GM12878 (cell line): ENCODE data around the gene PLXNB2. TPM values are rescaled to one million over a fixed set of nuclear protein-coding genes. Genes with fewer than 3 reads are reported as not detected.

Experiments
- ATAC-seq: fragments of 200-7000 bp; cut with Tn5 transposase; 3 replicates; pipeline ENCODE4 v1.9.1; 2020; ENCODE audit warnings: mild to moderate bottlenecking, moderate library complexity
- BruUV-seq: library from RNA; stranded (reverse); fragments of 400-500 nt; replicated peaks from 2 replicates; lab custom pipeline; 2021; lab: Mats Ljungman, UMichigan
- CTCF ChIA-PET: fragments of 300-600 bp; sonication (Branson Sonifier 250); formaldehyde crosslinking; extraction: SDS; loops from one replicate; lab custom pipeline; 2021; ENCODE audit warnings: inconsistent platforms; lab: Yijun Ruan, JAX
- POLR2A ChIA-PET: fragments of 350-600 bp; formaldehyde crosslinking; extraction: SDS; loops from one replicate; lab custom pipeline; 2021; ENCODE audit warnings: inconsistent platforms; lab: Charles Lee
- RAD21 ChIA-PET: fragments of 300-600 bp; sonication (Branson Sonifier 250); formaldehyde crosslinking; loops from one replicate; lab custom pipeline; 2023; ENCODE audit warnings: antibody characterized with exemption; ENCODE audit not compliant: unreplicated experiment; lab: Charles Lee
- SMC1A ChIA-PET: fragments of 300-600 bp; sonication (Branson Sonifier 250); formaldehyde crosslinking; loops from one replicate; lab custom pipeline; 2023; ENCODE audit not compliant: unreplicated experiment, uncharacterized antibody; lab: Charles Lee
- DNase-seq: peaks from one replicate; pipeline ENCODE4 v3.0.0-alpha.2; 2011; ENCODE audit warnings: low read depth, low spot score
- FAIRE-seq: peaks from 3 replicates; lab custom pipeline; 2011; peaks lifted over from hg19 to GRCh38; lab: Jason Lieb, UNC
- H2AFZ ChIP-seq: 2 replicates; pipeline ENCODE4 v1.6.0; 2011; ENCODE audit warnings: low read depth, low read length, control low read depth; ENCODE audit not compliant: control insufficient read depth
- H3K27ac ChIP-seq: 2 replicates; pipeline ENCODE4 v1.5.1; 2011; ENCODE audit warnings: control low read depth; ENCODE audit not compliant: control insufficient read depth, insufficient read depth
- H3K27me3 ChIP-seq, 2 experiments: replicated peaks in 1 of 2; 2 replicates each; pipeline versions ENCODE4 v1.6.0 to v1.6.1; 2011; ENCODE audit warnings: low read length in 1 of 2; ENCODE audit not compliant: control insufficient read depth in 2 of 2, insufficient read depth in 2 of 2
- H3K36me3 ChIP-seq, 2 experiments: 2 replicates each; pipeline ENCODE4 v1.5.1; 2011; ENCODE audit warnings: low read length in 1 of 2; ENCODE audit not compliant: control insufficient read depth in 2 of 2, insufficient read depth in 2 of 2
- H3K4me1 ChIP-seq: 2 replicates; pipeline ENCODE4 v1.6.1; 2011; ENCODE audit warnings: mild to moderate bottlenecking, low read length, moderate library complexity, mixed read lengths; ENCODE audit not compliant: control insufficient read depth, insufficient read depth
- H3K4me2 ChIP-seq: 2 replicates; pipeline ENCODE4 v1.6.0; 2011; ENCODE audit warnings: control low read depth; ENCODE audit not compliant: control insufficient read depth, insufficient read depth
- H3K4me3 ChIP-seq: fragments of 200-600 bp; sonication (generic); 2 replicates; pipeline ENCODE4 v1.5.1; 2016
- H3K79me2 ChIP-seq: 2 replicates; pipeline ENCODE4 v1.6.0; 2011; ENCODE audit warnings: low read length; ENCODE audit not compliant: control insufficient read depth, insufficient read depth
- H3K9ac ChIP-seq: 2 replicates; pipeline ENCODE4 v1.8.0; 2011; ENCODE audit warnings: low read length, control low read depth, mixed read lengths; ENCODE audit not compliant: control insufficient read depth, insufficient read depth
- H3K9me3 ChIP-seq: replicated peaks from 3 replicates; pipeline ENCODE4 v1.5.1; 2011; ENCODE audit warnings: mild to moderate bottlenecking, low read length; ENCODE audit not compliant: control insufficient read depth, insufficient read depth
- H4K20me1 ChIP-seq: 2 replicates; pipeline ENCODE4 v1.6.0; 2011; ENCODE audit not compliant: control insufficient read depth, insufficient read depth
- NR2C2 ChIP-seq: IDR thresholded peaks from 2 replicates; pipeline ENCODE4 v1.6.1; 2011; ENCODE audit warnings: borderline replicate concordance, low read depth; ENCODE audit not compliant: control insufficient read depth, insufficient read length
- NR2F1 ChIP-seq: fragments of 450-650 bp; conservative IDR thresholded peaks from 2 replicates; pipeline ENCODE4 v1.6.1; 2017; ENCODE audit warnings: mild to moderate bottlenecking
- RCOR1 ChIP-seq: conservative IDR thresholded peaks from 2 replicates; pipeline ENCODE4 v1.6.1; 2012; ENCODE audit warnings: low read depth, low read length, improper control_type of control experiment
- RFX5 ChIP-seq: IDR thresholded peaks from 2 replicates; pipeline ENCODE4 v1.6.1; 2011; ENCODE audit warnings: low read depth, low read length, improper control_type of control experiment
- WGBS: methylation state at CpG from one replicate; pipeline ENCODE4 v1.1.6; 2016; ENCODE audit warnings: low lambda C conversion rate; ENCODE audit not compliant: insufficient replicate concordance, insufficient coverage; ENCODE audit errors: missing lambda C conversion rate; 5-methylcytosine and 5-hydroxymethylcytosine counted together
- in situ Hi-C: fragments of 300-500 bp; cut with MboI; formaldehyde crosslinking; loops from 9 replicates; pipeline ENCODE4 v1.14.3; 2018; ENCODE audit warnings: mixed read lengths
- intact Hi-C: fragments of 100-400 bp; cut with micrococcal nuclease; formaldehyde crosslinking; loops from one replicate; pipeline ENCODE4 v1.14.2; 2022; ENCODE audit not compliant: unreplicated experiment
- polyA plus RNA-seq, 11 experiments: library from polyadenylated mRNA; depleted of rRNA in 4 of 11; unstranded in 6 of 11; stranded (reverse) in 5 of 11; fragments of >200 nt; fragmentation: Nextera tagmentation in 4 of 11; fragmentation: Illumina TruSeq in 1 of 11; extraction: Ambion mirVana in 4 of 11; extraction: Trizol in 1 of 11; gene quantifications; 1 replicate in 1 of 11; 2 replicates in 10 of 11; pipeline versions ENCODE4 v1.2.1 to v1.2.3, GENCODE V29; 2011 to 2016; ENCODE audit warnings: inconsistent platforms in 2 of 11, missing spikeins in 2 of 11, low read depth in 1 of 11
- total RNA-seq, 4 experiments: library from RNA; depleted of rRNA in 3 of 4; stranded (reverse); fragments of >200 nt in 3 of 4; fragmentation: Illumina TruSeq in 1 of 4; extraction: Trizol in 1 of 4; gene quantifications; 2 replicates each; pipeline versions ENCODE4 v1.2.1 to v1.2.3, GENCODE V29; 2013 to 2021
- TF ChIP-seq, protein P1 (sequence below): fragments of 450-650 bp; IDR thresholded peaks from 2 replicates; pipeline ENCODE4 v1.6.1; 2017; ENCODE audit warnings: mild to moderate bottlenecking, moderate library complexity
- TF ChIP-seq, protein P2 (sequence below): fragments of 450-650 bp; IDR thresholded peaks from 2 replicates; pipeline ENCODE4 v1.6.1; 2017; ENCODE audit warnings: low read depth, mild to moderate bottlenecking, moderate library complexity

Gene PLXNB2
- total and polyA plus RNA-seq, 10 of the 15 experiments (the other 5 are each of a cell fraction or from before 2014, with no cell fraction given): 0.68 to 134 (median 41.9) TPM

DNA sequence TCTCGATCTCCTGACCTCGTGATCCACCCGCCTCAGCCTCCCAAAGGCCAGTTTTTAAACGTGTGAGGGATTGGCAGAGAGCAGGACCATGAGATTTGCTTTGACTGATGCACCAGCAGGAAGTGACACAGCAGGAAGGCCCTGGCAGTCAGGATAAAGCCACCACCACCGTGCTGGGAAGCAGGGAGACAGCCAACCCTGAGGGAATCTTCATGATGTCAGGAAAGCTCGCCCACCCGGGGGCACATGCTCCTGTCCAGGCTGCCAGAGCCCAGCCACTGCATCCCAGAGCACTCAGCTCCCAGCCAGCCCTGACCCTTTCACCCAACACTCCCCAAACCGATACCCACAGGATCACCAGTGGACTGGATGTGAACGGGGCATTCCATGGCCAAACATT lies 68.7 kb downstream of the PLXNB2 start:
- DNase-seq: no peak
- ChIA-PET SMC1A (interaction anchor here (0.6 to 1.3 kb wide), 2 partner anchors 85 to 119 kb away, joined by 3 to 4 read pairs; no protein-coding TSS in a partner anchor), CTCF (interaction anchor here (1.1 to 2.0 kb wide), 2 partner anchors 122 to 471 kb away, joined by 3 to 4 read pairs; no protein-coding TSS in a partner anchor), RAD21 (no interaction called here), POLR2A (no interaction called here)
- Histone ChIP-seq H3K27ac (no peak overlapping the region), H3K4me3 (no peak overlapping the region), H2AFZ (no peak overlapping the region), H3K4me2 (no peak overlapping the region), H3K9me3 (no peaks in the 10 kb centered on the region), H3K79me2 (peaks cover 38% of the 10 kb centered on the region), H4K20me1 (no peaks in the 10 kb centered on the region; the same call in 1 of the 2 replicates), H3K4me1 (no peaks in the 10 kb centered on the region; the same call in 1 of the 2 replicates), H3K36me3 (peaks cover 3 to 12% of the 10 kb centered on the region in 2 experiments; a peak in 2 of 4 replicates), H3K9ac (no peak overlapping the region), H3K27me3 (no peaks in the 10 kb centered on the region)
- no TSS peak for BruUV-seq
- WGBS: 89% methylated on average over 9 of the region's 9 CpGs
- intact Hi-C loops (no loop called here), in situ Hi-C loops (no loop called here)
- TF ChIP-seq NR2F1: no peak
- TF ChIP-seq, protein P1, sequence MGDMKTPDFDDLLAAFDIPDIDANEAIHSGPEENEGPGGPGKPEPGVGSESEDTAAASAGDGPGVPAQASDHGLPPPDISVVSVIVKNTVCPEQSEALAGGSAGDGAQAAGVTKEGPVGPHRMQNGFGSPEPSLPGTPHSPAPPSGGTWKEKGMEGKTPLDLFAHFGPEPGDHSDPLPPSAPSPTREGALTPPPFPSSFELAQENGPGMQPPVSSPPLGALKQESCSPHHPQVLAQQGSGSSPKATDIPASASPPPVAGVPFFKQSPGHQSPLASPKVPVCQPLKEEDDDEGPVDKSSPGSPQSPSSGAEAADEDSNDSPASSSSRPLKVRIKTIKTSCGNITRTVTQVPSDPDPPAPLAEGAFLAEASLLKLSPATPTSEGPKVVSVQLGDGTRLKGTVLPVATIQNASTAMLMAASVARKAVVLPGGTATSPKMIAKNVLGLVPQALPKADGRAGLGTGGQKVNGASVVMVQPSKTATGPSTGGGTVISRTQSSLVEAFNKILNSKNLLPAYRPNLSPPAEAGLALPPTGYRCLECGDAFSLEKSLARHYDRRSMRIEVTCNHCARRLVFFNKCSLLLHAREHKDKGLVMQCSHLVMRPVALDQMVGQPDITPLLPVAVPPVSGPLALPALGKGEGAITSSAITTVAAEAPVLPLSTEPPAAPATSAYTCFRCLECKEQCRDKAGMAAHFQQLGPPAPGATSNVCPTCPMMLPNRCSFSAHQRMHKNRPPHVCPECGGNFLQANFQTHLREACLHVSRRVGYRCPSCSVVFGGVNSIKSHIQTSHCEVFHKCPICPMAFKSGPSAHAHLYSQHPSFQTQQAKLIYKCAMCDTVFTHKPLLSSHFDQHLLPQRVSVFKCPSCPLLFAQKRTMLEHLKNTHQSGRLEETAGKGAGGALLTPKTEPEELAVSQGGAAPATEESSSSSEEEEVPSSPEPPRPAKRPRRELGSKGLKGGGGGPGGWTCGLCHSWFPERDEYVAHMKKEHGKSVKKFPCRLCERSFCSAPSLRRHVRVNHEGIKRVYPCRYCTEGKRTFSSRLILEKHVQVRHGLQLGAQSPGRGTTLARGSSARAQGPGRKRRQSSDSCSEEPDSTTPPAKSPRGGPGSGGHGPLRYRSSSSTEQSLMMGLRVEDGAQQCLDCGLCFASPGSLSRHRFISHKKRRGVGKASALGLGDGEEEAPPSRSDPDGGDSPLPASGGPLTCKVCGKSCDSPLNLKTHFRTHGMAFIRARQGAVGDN: no peak
- TF ChIP-seq, protein P2, sequence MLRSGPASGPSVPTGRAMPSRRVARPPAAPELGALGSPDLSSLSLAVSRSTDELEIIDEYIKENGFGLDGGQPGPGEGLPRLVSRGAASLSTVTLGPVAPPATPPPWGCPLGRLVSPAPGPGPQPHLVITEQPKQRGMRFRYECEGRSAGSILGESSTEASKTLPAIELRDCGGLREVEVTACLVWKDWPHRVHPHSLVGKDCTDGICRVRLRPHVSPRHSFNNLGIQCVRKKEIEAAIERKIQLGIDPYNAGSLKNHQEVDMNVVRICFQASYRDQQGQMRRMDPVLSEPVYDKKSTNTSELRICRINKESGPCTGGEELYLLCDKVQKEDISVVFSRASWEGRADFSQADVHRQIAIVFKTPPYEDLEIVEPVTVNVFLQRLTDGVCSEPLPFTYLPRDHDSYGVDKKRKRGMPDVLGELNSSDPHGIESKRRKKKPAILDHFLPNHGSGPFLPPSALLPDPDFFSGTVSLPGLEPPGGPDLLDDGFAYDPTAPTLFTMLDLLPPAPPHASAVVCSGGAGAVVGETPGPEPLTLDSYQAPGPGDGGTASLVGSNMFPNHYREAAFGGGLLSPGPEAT: no peak
- TF ChIP-seq NR2C2: no peak
- TF ChIP-seq RFX5: no peak
- TF ChIP-seq RCOR1: no peak
- no peak for FAIRE-seq
- no peak for ATAC-seq
